Thoracic aorta (tissue), 2 donors: ENCODE measurements around the gene NEGR1. TPM values are rescaled to one million over a fixed set of nuclear protein-coding genes. Genes with fewer than 3 reads are reported as not detected.

Source experiments
- ATAC-seq: fragments of 150-250 bp; one replicate; pipeline ENCODE4 v1.8.0; 2017; ENCODE audit warnings: low read depth; ENCODE audit not compliant: insufficient number of reproducible peaks, low FRiP score
- DNase-seq: peaks from one replicate; pipeline ENCODE4 v3.0.0-alpha.2; 2020; ENCODE audit warnings: low spot score
- H3K27ac ChIP-seq, 2 donors: fragments of 200-600 bp; sonication (generic); 1 replicate in 1 of 2; 2 replicates in 1 of 2; pipeline ENCODE4 v1.5.1; 2016; ENCODE audit warnings: mild to moderate bottlenecking in 2 of 2, moderate library complexity in 2 of 2
- H3K27me3 ChIP-seq: fragments of 200-600 bp; sonication (generic); replicated peaks from 2 replicates; pipeline ENCODE4 v1.6.0; 2016; ENCODE audit warnings: mild to moderate bottlenecking; ENCODE audit not compliant: insufficient read depth
- H3K36me3 ChIP-seq: fragments of 200-600 bp; sonication (generic); one replicate; pipeline ENCODE4 v1.5.1; 2016
- H3K4me1 ChIP-seq, 2 donors: fragments of 200-600 bp; sonication (generic); 1 replicate in 1 of 2; 2 replicates in 1 of 2; pipeline versions ENCODE4 v1.5.1 to v1.6.0; 2016; ENCODE audit warnings: low read depth in 2 of 2, mild to moderate bottlenecking in 1 of 2; ENCODE audit not compliant: control insufficient read depth in 1 of 2
- H3K4me3 ChIP-seq: fragments of 200-600 bp; sonication (generic); 2 replicates; pipeline ENCODE4 v1.5.1; 2016; ENCODE audit warnings: mild to moderate bottlenecking
- H3K9me3 ChIP-seq: fragments of 200-600 bp; sonication (generic); 2 replicates; pipeline ENCODE4 v1.5.1; 2016
- CTCF ChIP-seq: fragments of 200-600 bp; sonication (generic); IDR thresholded peaks from one replicate; pipeline ENCODE4 v1.5.1; 2019; ENCODE audit warnings: antibody characterized with exemption
- total RNA-seq, 2 donors: library from RNA; depleted of rRNA; stranded (reverse); fragments of >200 nt; gene quantifications; one replicate each; pipeline versions ENCODE4 v1.1.0 to v1.2.3, GENCODE V29; 2016

NEGR1 gene
- total RNA-seq, 2 donors from 2014 or later, result 10.4 to 14.4 TPM

DNA sequence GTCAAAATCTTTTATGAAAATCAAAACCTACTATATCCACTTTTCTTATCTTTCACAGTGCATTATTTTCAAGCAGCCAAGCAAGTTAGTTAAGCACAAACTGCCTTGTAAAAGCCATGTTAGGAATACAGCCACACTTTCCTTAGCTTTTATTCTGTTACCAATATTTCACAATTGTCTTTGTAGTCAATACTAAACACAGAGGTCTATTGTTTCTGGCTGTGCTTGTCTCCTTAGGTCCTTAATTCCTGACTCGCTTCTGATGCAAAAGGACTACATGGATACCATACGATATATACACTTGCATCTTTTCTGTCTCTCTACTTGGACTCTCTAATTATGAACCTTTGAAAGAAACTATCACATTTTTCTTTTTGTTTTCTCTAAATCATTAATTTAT, 331.8 kb downstream of the NEGR1 start:
- no peaks in the 10 kb centered on the region for H3K36me3 ChIP-seq
- no peak for ATAC-seq
- no peak for TF ChIP-seq CTCF
- H3K9me3 ChIP-seq, result no peaks in the 10 kb centered on the region
- no peaks in the 10 kb centered on the region for H3K27me3 ChIP-seq
- no peak overlapping the region for H3K27ac ChIP-seq
- H3K4me3 ChIP-seq, result no peak overlapping the region
- no peaks in the 10 kb centered on the region for H3K4me1 ChIP-seq
- DNase-seq, result no peak

DNA sequence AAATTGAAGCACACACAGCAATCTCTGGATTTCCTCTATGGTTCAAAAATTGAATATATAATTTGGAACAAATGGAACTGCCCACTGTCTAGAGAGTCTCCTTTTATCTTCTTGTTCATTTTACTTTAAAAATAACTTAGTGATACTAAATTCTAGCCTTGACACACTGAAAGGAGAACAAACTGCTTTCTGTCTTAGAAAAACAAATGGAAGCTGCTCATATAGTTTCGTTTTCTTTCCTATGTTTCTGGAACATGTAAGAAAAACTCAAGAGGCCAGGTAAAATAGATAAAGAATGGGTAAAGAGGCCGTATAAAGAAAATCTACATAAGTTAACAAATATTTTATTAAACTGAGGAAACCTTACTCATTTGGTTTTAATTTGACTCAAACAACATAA, 332.7 kb downstream of the NEGR1 start:
- no peak for TF ChIP-seq CTCF
- ATAC-seq, result no peak
- Histone ChIP-seq H3K36me3 (no peaks in the 10 kb centered on the region), H3K9me3 (no peaks in the 10 kb centered on the region), H3K4me3 (no peak overlapping the region), H3K27ac (no peak overlapping the region), H3K27me3 (no peaks in the 10 kb centered on the region), H3K4me1 (no peaks in the 10 kb centered on the region)
- no peak for DNase-seq

DNA sequence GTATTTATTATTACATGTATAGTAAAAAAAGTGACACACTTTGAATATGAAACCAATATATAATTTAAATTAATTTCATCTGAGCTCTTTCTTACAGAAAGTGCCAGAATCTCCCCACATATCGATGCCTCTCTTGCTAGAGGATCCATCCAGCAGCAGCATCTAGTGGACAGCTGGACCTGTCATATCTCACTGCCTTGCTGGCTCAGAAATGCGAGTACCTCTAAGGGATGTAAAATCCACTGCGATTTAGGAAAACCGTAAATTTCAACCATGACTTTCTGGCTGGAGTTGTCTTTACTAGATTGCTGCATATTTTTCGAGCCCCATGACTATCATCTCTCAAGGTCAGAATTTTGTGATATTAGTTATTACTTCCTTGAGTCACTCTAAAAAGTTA, 333.8 kb downstream of the NEGR1 start:
- ATAC-seq (no peak), DNase-seq (no peak)
- Histone ChIP-seq H3K36me3 (no peaks in the 10 kb centered on the region), H3K4me3 (no peak overlapping the region), H3K27ac (no peak overlapping the region), H3K9me3 (no peaks in the 10 kb centered on the region), H3K4me1 (no peaks in the 10 kb centered on the region), H3K27me3 (no peaks in the 10 kb centered on the region)
- no peak for TF ChIP-seq CTCF

DNA sequence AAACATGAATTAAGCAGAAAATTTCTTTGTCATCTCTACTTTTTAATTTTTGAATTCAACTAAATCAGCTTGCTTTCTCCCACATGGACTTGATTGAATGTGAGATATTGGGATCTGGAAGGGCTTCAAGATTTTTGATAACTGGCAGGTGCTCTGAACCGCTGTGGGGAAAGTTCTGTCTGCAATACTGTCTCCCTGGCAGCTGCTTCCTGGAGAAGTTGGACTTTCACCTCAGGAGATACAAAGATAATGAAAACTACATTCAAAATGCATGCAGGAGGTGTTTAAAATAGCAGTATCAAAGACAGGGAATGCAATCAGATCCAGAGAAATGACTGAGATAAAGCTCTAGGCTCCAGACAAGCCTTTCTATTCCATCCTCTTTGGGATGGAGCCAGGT, 338.3 kb downstream of the NEGR1 start:
- H3K9me3 ChIP-seq, result no peaks in the 10 kb centered on the region
- TF ChIP-seq CTCF, result no peak
- no peaks in the 10 kb centered on the region for H3K27me3 ChIP-seq
- no peak overlapping the region for H3K4me3 ChIP-seq
- H3K36me3 ChIP-seq, result no peaks in the 10 kb centered on the region
- ATAC-seq (no peak), DNase-seq (no peak)
- no peaks in the 10 kb centered on the region for H3K4me1 ChIP-seq
- H3K27ac ChIP-seq, result no peak overlapping the region

GRCh38 chr1:71940261-71940660, 342.1 kb downstream of the NEGR1 start:
- no peak for ATAC-seq
- no peaks in the 10 kb centered on the region for H3K27me3 ChIP-seq
- H3K36me3 ChIP-seq, result no peaks in the 10 kb centered on the region
- no peaks in the 10 kb centered on the region for H3K9me3 ChIP-seq
- no peak for DNase-seq
- H3K27ac ChIP-seq, result no peak overlapping the region
- no peak overlapping the region for H3K4me3 ChIP-seq
- no peaks in the 10 kb centered on the region for H3K4me1 ChIP-seq
- no peak for TF ChIP-seq CTCF
